Pulmonary artery endothelial cell (primary cell): ENCODE measurements around the gene CNGA3. TPM values are rescaled to one million over a fixed set of nuclear protein-coding genes. Genes with fewer than 3 reads are reported as not detected.

Source experiments
- DNase-seq: peaks from one replicate; pipeline ENCODE4 v3.0.0-alpha.2; 2011; ENCODE audit warnings: low read depth, low spot score
- total RNA-seq: library from RNA; depleted of rRNA; stranded (reverse); fragments of >200 nt; gene quantifications from 2 replicates; pipeline ENCODE4 v1.2.3, GENCODE V29; 2014

CNGA3 gene
- total RNA-seq, 1 donor from 2014 or later, result not detected

GRCh38 chr2:98327776-98328175 lies 18.5 kb upstream of the CNGA3 start:
- DNase-seq, result no peak

- no peak for DNase-seq
Observed at GRCh38 chr2:98329549-98329948, 16.7 kb upstream of the CNGA3 start.

GRCh38 chr2:98332989-98333388 lies 13.3 kb upstream of the CNGA3 start:
- no peak for DNase-seq

DNA sequence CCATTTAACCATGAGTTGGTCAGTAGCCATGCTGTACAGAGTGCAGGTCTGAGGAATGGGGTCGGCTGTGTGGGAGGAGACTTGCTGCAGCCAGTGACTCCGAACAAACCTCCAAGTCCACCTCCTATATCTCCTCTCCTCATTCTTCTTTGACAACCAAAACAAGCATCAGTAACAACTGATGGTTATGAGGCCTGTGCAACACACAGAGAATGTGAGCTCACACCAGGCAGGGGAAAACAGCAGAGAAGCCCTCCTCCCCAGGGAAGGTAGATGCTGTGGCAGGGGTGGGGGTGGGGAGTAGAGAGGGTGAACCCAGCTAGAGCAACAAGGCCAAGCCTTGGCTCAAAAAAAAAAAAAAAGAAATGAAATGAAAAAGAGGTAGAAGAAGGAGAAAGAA lies 12.3 kb upstream of the CNGA3 start:
- DNase-seq, result no peak

DNA sequence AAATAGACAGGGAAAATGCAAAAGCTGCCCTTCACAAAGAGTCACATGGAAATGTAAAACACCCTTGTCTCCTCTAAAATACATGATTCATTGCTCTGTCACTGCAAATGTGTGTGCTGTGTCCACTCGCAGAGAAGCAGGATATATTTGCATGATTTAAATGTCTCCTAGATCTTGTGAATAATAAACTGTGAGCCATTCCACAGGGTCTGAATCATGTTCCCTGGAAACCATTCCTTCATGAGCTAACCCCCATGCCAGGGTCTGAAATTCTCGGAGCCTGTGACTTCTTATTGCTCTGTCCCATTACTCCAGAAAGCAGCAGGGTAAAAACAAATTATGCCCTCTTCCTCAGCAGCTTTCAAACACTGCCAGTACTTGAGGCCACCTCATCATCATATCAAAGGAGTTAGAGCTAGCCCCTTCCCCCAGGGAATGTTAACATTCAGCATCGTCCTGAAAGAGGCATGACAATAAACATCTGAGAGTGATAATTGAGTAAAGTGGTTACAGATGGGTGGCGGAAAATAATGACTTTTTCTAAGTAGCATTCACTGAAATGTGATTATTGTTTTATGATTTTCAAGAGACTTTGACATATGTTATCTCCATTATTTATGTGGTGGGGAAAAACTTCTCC lies 11.7 kb upstream of the CNGA3 start:
- no peak for DNase-seq

DNA sequence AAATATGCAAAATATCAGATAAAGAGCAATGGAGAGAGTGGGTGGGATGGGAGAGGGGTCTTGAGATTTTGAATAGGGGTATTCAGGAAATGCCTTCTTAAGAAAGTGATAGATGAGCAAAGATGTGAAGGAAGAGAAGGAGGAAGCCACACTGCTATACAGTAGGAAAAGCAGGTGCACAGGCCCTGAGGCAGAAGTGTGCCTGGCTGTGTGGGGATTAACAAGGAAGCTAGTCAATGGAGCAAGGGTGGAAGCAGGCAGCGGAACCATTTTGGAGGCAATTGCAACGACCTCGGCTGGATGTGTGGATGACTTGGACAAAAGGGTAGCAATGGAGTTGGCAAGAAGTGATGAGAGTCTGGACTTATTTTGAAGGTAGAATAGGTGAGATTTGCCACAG lies 11.0 kb upstream of the CNGA3 start:
- DNase-seq, result no peak

DNA sequence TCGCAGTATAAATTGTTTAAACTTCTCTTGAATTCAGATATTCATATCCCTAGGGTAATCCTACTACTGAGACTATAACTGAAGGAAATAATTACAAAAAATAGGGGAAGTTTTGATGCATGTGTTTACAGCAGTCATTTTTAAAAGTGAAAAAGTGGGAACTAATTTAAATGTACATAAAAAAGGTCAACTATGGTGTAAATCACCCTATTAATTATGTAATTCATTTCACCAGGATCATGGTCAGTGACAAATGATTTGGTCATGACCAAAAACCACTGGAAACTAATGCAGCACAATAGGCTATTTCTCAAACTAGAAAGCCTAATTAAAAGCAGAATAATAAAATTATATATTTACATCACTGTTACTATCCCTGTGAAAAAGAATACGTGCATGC lies 5.0 kb upstream of the CNGA3 start:
- no peak for DNase-seq

DNA sequence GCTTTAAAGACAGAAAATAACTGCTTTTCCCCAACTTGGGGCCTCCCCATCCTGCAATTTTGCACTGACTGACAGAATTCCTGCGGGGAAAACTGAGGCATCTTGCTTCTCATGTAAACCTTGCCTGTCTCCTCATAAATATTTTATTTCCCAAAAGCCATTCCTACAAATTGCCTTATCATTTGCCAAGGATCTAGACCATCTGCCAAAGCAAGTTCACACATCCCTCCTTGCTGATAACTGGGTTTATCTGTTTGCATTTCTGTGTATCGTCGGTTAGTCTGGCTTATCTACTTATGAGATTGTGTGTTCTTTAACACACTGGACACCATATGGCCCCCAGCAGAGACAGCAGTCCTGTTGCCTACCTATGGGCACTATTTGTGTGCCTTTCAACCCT lies 3.0 kb upstream of the CNGA3 start:
- DNase-seq, result no peak

- no peak for DNase-seq
Observed at GRCh38 chr2:98347298-98348065, 1.2 kb downstream of the CNGA3 start.

GRCh38 chr2:98348066-98348561 lies 1.9 kb downstream of the CNGA3 start:
- no peak for DNase-seq

GRCh38 chr2:98350411-98350810 lies 4.2 kb downstream of the CNGA3 start:
- no peak for DNase-seq

DNA sequence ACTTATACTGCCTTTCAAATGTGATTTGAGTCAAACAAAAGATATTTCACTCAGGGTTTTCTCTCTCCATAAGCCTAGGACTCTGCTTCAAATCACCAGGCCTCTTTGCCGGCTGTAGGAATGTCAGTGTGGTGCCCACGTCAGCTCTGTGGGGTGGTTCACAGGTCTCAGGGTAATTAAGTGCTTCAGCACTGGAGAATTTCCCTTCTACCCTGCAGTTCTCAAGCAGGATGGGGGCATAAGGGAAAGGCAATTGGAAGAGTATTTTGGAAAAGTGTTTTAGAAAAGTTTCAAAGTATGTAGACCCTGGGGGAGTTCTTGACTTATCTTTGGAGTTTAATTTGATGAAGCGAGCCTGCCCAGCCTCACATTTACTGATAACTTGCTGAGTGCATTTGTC lies 9.6 kb downstream of the CNGA3 start:
- no peak for DNase-seq

GRCh38 chr2:98356729-98357128 lies 10.5 kb downstream of the CNGA3 start:
- no peak for DNase-seq

DNA sequence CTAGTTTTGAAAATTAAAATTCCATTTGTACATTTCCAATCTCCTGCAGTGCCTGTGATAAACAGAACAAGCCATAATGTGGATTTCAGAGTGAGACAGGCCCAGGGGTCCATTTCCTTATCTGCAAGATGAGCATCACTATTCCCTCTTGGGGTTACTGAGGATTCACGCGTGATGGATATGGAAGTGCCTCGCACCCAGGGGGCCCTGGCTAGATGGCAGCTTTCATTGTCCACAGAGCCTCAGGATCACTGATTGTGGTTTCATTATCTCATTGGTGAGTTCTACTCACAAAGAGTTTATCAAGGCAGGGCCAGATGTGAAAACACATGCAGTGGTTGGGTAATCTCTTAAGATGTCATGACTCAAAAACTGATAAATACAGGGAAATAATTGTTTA lies 11.6 kb downstream of the CNGA3 start:
- no peak for DNase-seq

DNA sequence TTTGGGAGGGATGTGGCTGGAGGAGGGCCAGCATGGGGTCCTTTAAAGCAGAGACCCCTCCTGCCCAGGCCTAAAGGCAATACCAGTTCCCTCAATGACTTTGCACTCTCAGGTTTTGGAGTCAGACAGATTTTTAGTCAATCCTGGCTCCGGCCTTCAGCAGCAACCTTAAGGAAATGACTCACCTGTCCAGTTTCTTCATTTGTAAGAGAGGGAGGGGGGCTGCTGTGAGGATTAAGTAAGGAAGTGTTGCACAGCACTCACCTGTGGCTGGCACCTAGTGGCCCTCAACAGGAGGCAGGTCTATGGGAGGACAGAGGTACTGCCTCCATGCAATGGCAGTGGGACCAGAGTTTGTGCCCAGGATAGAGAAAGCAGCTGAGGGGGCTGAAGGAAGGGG lies 13.7 kb downstream of the CNGA3 start:
- DNase-seq, result no peak

DNA sequence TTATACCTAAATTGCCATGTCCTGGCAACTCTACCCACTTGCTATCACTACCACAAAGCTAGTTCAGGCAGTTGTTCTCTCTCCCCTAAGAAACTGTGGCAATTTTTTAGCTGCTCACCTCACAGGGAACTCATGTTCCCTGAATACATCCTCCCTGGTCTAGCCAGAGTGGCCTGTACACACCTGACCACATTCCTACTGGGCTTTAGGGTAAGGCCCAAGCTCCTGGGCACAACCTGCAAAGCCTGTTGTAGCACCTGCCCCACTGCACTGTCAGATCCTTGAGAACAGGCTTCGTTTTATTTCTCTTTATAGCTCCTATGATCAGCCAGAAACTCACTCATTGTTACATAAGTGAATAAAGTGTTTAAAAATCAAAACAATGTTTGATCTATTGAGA lies 21.5 kb downstream of the CNGA3 start:
- no peak for DNase-seq

GRCh38 chr2:98369710-98370239 lies 23.5 kb downstream of the CNGA3 start:
- DNase-seq, result no peak

DNA sequence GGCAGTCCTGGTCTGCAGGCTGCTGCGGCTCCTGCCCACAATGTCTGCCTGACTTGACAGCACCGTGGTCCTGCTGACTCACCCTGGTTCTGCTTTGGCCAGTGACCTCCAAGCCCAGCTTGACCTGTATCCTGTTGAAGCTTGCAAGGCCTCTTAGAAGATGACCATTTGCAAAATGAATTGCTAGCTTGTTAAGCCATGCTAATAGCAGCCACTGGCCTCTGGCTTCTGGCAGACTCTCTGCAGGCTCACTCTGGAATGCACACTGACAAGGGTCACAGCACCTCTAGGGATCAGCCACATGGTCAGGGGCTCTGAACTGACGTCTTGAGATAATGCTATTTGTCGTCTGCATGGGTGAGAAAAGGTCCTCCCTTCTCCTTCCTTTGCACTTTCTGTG lies 25.9 kb downstream of the CNGA3 start:
- no peak for DNase-seq

DNA sequence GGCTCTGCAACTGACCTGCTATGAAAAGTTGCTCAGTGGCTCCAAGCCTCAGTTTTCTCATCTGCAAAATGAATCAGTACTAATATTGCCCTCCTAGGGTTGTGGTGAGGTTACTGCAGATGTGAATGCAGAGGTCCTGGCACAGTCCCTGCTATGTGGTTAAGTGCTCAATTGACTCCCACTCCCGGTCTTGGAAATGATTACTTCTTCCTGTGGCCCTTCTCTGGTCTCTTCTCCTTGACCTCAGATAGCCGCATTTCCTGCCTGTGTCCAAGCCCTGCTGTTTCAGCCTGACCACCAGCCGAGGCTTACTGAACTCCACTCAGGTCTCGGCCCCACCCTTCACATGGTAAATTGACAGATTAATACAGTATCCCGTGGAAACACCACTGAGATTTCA lies 26.3 kb downstream of the CNGA3 start:
- no peak for DNase-seq

- DNase-seq, result no peak
Observed at GRCh38 chr2:98374286-98374685, 28.0 kb downstream of the CNGA3 start.

GRCh38 chr2:98374958-98375570 lies 28.8 kb downstream of the CNGA3 start:
- no peak for DNase-seq

DNA sequence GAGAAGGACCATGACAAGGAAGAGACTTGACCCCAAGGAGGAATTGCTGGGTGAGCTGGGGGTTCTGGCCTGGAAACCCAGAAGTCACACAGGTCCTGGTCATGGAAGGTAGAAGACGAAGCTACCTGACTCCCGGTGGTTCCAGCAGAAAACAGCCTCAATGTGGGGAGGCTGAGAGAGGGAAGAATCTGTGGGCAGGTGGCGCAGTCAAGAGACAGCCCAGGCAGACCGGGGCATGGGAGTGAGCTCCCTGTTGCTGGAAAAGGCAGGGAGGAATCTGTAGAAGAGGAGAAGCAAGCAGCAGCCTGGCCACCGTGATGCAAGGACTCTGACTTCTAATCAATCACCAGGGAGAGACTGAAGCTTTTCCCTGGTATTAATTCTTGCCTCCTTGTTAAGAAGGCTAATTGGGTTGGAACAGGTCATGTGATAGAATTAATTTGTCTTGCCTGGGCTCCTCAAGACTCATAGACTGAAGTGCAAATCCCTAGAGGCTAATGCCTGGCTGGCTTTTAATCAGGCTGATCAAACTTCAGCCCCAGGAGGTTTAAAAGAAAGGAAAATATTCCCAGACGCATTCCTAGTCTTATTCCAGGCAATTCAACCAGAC lies 30.1 kb downstream of the CNGA3 start:
- no peak for DNase-seq
